Mucosa of rectum (tissue), 2 donors: Measurements from ENCODE around the gene KLK8.

Source experiments
- H3K27ac ChIP-seq, 2 donors: one replicate each; pipeline ENCODE4 v1.7.0; 2013; ENCODE audit warnings: inconsistent platforms in 2 of 2, low read depth in 2 of 2, low read length in 2 of 2
- H3K27me3 ChIP-seq, 2 donors: one replicate each; pipeline ENCODE4 v1.7.0; 2013; ENCODE audit warnings: low read length in 2 of 2; ENCODE audit not compliant: control insufficient read depth in 2 of 2, insufficient read depth in 2 of 2
- H3K36me3 ChIP-seq, 2 donors: one replicate each; pipeline ENCODE4 v1.7.0; 2013; ENCODE audit warnings: low read length in 2 of 2; ENCODE audit not compliant: control insufficient read depth in 2 of 2, insufficient read depth in 2 of 2
- H3K4me1 ChIP-seq, 2 donors: one replicate each; pipeline ENCODE4 v1.7.0; 2013; ENCODE audit warnings: low read length in 2 of 2, mild to moderate bottlenecking in 1 of 2; ENCODE audit not compliant: control insufficient read depth in 2 of 2, insufficient read depth in 2 of 2
- H3K4me3 ChIP-seq, 2 donors: one replicate each; pipeline ENCODE4 v1.7.0; 2013; ENCODE audit warnings: low read length in 2 of 2
- H3K9ac ChIP-seq, 2 donors: one replicate each; pipeline ENCODE4 v1.7.0; 2013; ENCODE audit warnings: low read length in 2 of 2, low read depth in 1 of 2, mild to moderate bottlenecking in 1 of 2
- H3K9me3 ChIP-seq, 2 donors: one replicate each; pipeline ENCODE4 v1.7.0; 2013; ENCODE audit warnings: low read length in 2 of 2; ENCODE audit not compliant: control insufficient read depth in 2 of 2
- donor health status: healthy.
- donor health status: Normal muscosa, but diverticular disease.

Gene KLK8

GRCh38 chr19:51029718-51030117, 28.3 kb upstream of the KLK8 start:
- Histone ChIP-seq H3K27me3 (peaks cover 2 to 14% of the 10 kb centered on the region in 2 donors), H3K4me3 (no peak overlapping the region), H3K9me3 (no peaks in the 10 kb centered on the region), H3K36me3 (no peaks in the 10 kb centered on the region), H3K4me1 (no peaks in the 10 kb centered on the region), H3K9ac (no peak overlapping the region), H3K27ac (no peak overlapping the region)

GRCh38 chr19:51027873-51028272, 26.5 kb upstream of the KLK8 start:
- Histone ChIP-seq H3K4me1 (no peaks in the 10 kb centered on the region), H3K27ac (no peak overlapping the region), H3K9me3 (no peaks in the 10 kb centered on the region), H3K4me3 (no peak overlapping the region), H3K36me3 (no peaks in the 10 kb centered on the region), H3K27me3 (peaks cover 0 to 12% of the 10 kb centered on the region in 2 donors), H3K9ac (no peak overlapping the region)

GRCh38 chr19:51027126-51027806, 25.9 kb upstream of the KLK8 start:
- no peaks in the 10 kb centered on the region for H3K9me3 ChIP-seq
- H3K27ac ChIP-seq: no peak overlapping the region
- H3K4me3 ChIP-seq: no peak overlapping the region
- peaks cover 0 to 12% of the 10 kb centered on the region in 2 donors for H3K27me3 ChIP-seq
- no peaks in the 10 kb centered on the region for H3K4me1 ChIP-seq
- H3K9ac ChIP-seq: no peak overlapping the region
- H3K36me3 ChIP-seq: no peaks in the 10 kb centered on the region

- no peak within 1 kb of the TSS for H3K9ac ChIP-seq
- H3K36me3 ChIP-seq: no peaks in the 10 kb centered on the region
- no peaks in the 10 kb centered on the region for H3K9me3 ChIP-seq
- no peak within 1 kb of the TSS for H3K4me3 ChIP-seq
- H3K27ac ChIP-seq: no peak within 1 kb of the TSS
- no peaks in the 10 kb centered on the region for H3K4me1 ChIP-seq
- H3K27me3 ChIP-seq: peaks cover 0 to 12% of the 10 kb centered on the region in 2 donors
Observed at GRCh38 chr19:51026554-51026831, 25.1 kb upstream of the KLK8 start, which contains the start of gene KLK11. TSS of gene KLK11 (minus strand) at chr19:51026616. CDS start at chr19:51025631, 985 bp downstream.

- Histone ChIP-seq H3K36me3 (no peaks in the 10 kb centered on the region), H3K4me1 (no peaks in the 10 kb centered on the region), H3K9me3 (no peaks in the 10 kb centered on the region), H3K9ac (no peak overlapping the region), H3K4me3 (no peak overlapping the region), H3K27ac (no peak overlapping the region), H3K27me3 (peaks cover 0 to 12% of the 10 kb centered on the region in 2 donors)
Observed at GRCh38 chr19:51025809-51026553, 24.6 kb upstream of the KLK8 start.

- no peaks in the 10 kb centered on the region for H3K36me3 ChIP-seq
- no peak overlapping the region for H3K4me3 ChIP-seq
- no peak overlapping the region for H3K9ac ChIP-seq
- H3K27ac ChIP-seq: no peak overlapping the region
- H3K9me3 ChIP-seq: no peaks in the 10 kb centered on the region
- H3K4me1 ChIP-seq: no peaks in the 10 kb centered on the region
- H3K27me3 ChIP-seq: peaks cover 0 to 12% of the 10 kb centered on the region in 2 donors
Observed at GRCh38 chr19:51025401-51025800, 24.0 kb upstream of the KLK8 start.

GRCh38 chr19:51024924-51025323, 23.5 kb upstream of the KLK8 start:
- Histone ChIP-seq H3K9ac (no peak overlapping the region), H3K36me3 (no peaks in the 10 kb centered on the region), H3K9me3 (no peaks in the 10 kb centered on the region), H3K4me3 (no peak overlapping the region), H3K27ac (no peak overlapping the region), H3K27me3 (peaks cover 3 to 17% of the 10 kb centered on the region in 2 donors), H3K4me1 (no peaks in the 10 kb centered on the region)

GRCh38 chr19:51023946-51024345, 22.5 kb upstream of the KLK8 start:
- Histone ChIP-seq H3K27ac (no peak overlapping the region), H3K4me1 (peaks cover 0 to 3% of the 10 kb centered on the region in 2 donors), H3K9me3 (no peaks in the 10 kb centered on the region), H3K9ac (no peak overlapping the region), H3K36me3 (no peaks in the 10 kb centered on the region), H3K27me3 (peaks cover 6 to 18% of the 10 kb centered on the region in 2 donors), H3K4me3 (no peak overlapping the region)

- Histone ChIP-seq H3K36me3 (no peaks in the 10 kb centered on the region), H3K9ac (no peak overlapping the region), H3K4me1 (peaks cover 0 to 3% of the 10 kb centered on the region in 2 donors), H3K4me3 (no peak overlapping the region), H3K27ac (no peak overlapping the region), H3K9me3 (no peaks in the 10 kb centered on the region), H3K27me3 (peaks cover 8 to 21% of the 10 kb centered on the region in 2 donors)
Observed at GRCh38 chr19:51022526-51022925, 21.1 kb upstream of the KLK8 start.

- Histone ChIP-seq H3K27ac (no peak overlapping the region), H3K9me3 (no peaks in the 10 kb centered on the region), H3K4me1 (peaks cover 0 to 3% of the 10 kb centered on the region in 2 donors), H3K4me3 (no peak overlapping the region), H3K27me3 (peaks cover 15 to 22% of the 10 kb centered on the region in 2 donors), H3K9ac (no peak overlapping the region), H3K36me3 (no peaks in the 10 kb centered on the region)
Observed at GRCh38 chr19:51020988-51021651, 19.7 kb upstream of the KLK8 start.
